Natural killer cell (primary cell): Measurements from ENCODE around the gene SORCS1. TPM values are rescaled to one million over a fixed set of nuclear protein-coding genes. Genes with fewer than 3 reads are reported as not detected.

Experiments
- ATAC-seq, 3 donors: fragments of 150-1000 bp in 2 of 3; fragments of 200-7000 bp in 1 of 3; cut with Tn5 transposase; 1 replicate in 1 of 3; 2 replicates in 2 of 3; pipeline ENCODE4 v1.10.0; 2021; ENCODE audit warnings: mild to moderate bottlenecking in 2 of 3, moderate library complexity in 2 of 3
- DNase-seq, 2 donors: peaks; one replicate each; pipeline versions ENCODE4 v3.0.0 to v3.0.0-alpha.2; 2013 to 2021; ENCODE audit warnings: mixed read lengths in 1 of 2
- H3K27ac ChIP-seq: one replicate; pipeline ENCODE4 v1.5.1; 2013; ENCODE audit warnings: mild to moderate bottlenecking, low read length
- H3K27me3 ChIP-seq: one replicate; pipeline ENCODE4 v1.6.1; 2013; ENCODE audit warnings: low read length; ENCODE audit not compliant: control insufficient read depth, insufficient read depth
- H3K36me3 ChIP-seq: one replicate; pipeline ENCODE4 v1.6.1; 2013; ENCODE audit warnings: low read length; ENCODE audit not compliant: control insufficient read depth, insufficient read depth
- H3K4me1 ChIP-seq: one replicate; pipeline ENCODE4 v1.6.1; 2013; ENCODE audit warnings: low read length; ENCODE audit not compliant: control insufficient read depth, insufficient read depth
- H3K4me3 ChIP-seq: one replicate; pipeline ENCODE4 v1.5.1; 2013; ENCODE audit warnings: low read length
- H3K9me3 ChIP-seq: one replicate; pipeline ENCODE4 v1.6.1; 2013; ENCODE audit warnings: low read length; ENCODE audit not compliant: control insufficient read depth, insufficient read depth
- H3K27ac Mint-ChIP-seq, 2 donors: one replicate each; pipeline ENCODE4 v1.8.0; 2022; ENCODE audit warnings: mild to moderate bottlenecking in 2 of 2, mixed read lengths in 2 of 2, moderate library complexity in 1 of 2
- H3K27me3 Mint-ChIP-seq, 2 donors: one replicate each; pipeline ENCODE4 v1.8.0; 2022; ENCODE audit warnings: low read depth in 2 of 2, mixed read lengths in 2 of 2
- H3K36me3 Mint-ChIP-seq: one replicate; pipeline ENCODE4 v1.8.0; 2022; ENCODE audit warnings: mixed read lengths
- H3K4me1 Mint-ChIP-seq, 2 donors: one replicate each; pipeline ENCODE4 v1.8.0; 2022; ENCODE audit warnings: mixed read lengths in 2 of 2
- H3K4me3 Mint-ChIP-seq: one replicate; pipeline ENCODE4 v1.8.0; 2022; ENCODE audit warnings: mild to moderate bottlenecking, moderate library complexity, mixed read lengths
- H3K9me3 Mint-ChIP-seq, 2 donors: one replicate each; pipeline ENCODE4 v1.8.0; 2022; ENCODE audit warnings: mixed read lengths in 2 of 2
- CTCF ChIP-seq: fragments of 200-600 bp; IDR thresholded peaks from one replicate; pipeline ENCODE4 v1.8.0; 2022; ENCODE audit warnings: antibody characterized with exemption
- WGBS: methylation state at CpG from one replicate; pipeline ENCODE4 v1.1.7; 2013; ENCODE audit warnings: missing lambda C conversion rate; ENCODE audit not compliant: insufficient coverage; 5-methylcytosine and 5-hydroxymethylcytosine counted together
- intact Hi-C: fragments of 100-400 bp; cut with micrococcal nuclease; formaldehyde crosslinking; loops from one replicate; pipeline ENCODE4 v1.14.2; 2022
- total RNA-seq, 4 donors: library from RNA; stranded (reverse); fragments of 120-200 nt in 1 of 4; gene quantifications; one replicate each; pipeline versions ENCODE4 v1.2.3 to v1.2.4, GENCODE V29; 2013 to 2022

Gene SORCS1
- total RNA-seq, 3 donors from 2014 or later (not counting 1 experiment from before 2014, with no cell fraction given): not detected

GRCh38 chr10:106637873-106638272, 526.6 kb downstream of the SORCS1 start:
- no peaks in the 10 kb centered on the region for H3K9me3 ChIP-seq
- no peaks in the 10 kb centered on the region for H3K27me3 Mint-ChIP-seq
- no peak overlapping the region for H3K4me3 ChIP-seq
- no peaks in the 10 kb centered on the region for H3K4me1 ChIP-seq
- no peak for TF ChIP-seq CTCF
- intact Hi-C loops: no loop called here
- DNase-seq (no peak), ATAC-seq (no peak)
- no peak overlapping the region for H3K4me3 Mint-ChIP-seq
- no peaks in the 10 kb centered on the region for H3K4me1 Mint-ChIP-seq
- H3K27me3 ChIP-seq: no peaks in the 10 kb centered on the region
- H3K36me3 ChIP-seq: no peaks in the 10 kb centered on the region
- H3K9me3 Mint-ChIP-seq: no peaks in the 10 kb centered on the region
- no peak overlapping the region for H3K27ac Mint-ChIP-seq
- no peak overlapping the region for H3K27ac ChIP-seq
- no peaks in the 10 kb centered on the region for H3K36me3 Mint-ChIP-seq

GRCh38 chr10:106636766-106637491, 527.6 kb downstream of the SORCS1 start:
- Mint-ChIP-seq H3K4me3 (no peak overlapping the region), H3K36me3 (no peaks in the 10 kb centered on the region), H3K27me3 (no peaks in the 10 kb centered on the region), H3K4me1 (no peaks in the 10 kb centered on the region), H3K27ac (no peak overlapping the region), H3K9me3 (peaks cover 0 to 2% of the 10 kb centered on the region in 2 donors)
- no peak for TF ChIP-seq CTCF
- Histone ChIP-seq H3K36me3 (no peaks in the 10 kb centered on the region), H3K9me3 (no peaks in the 10 kb centered on the region), H3K4me3 (no peak overlapping the region), H3K27ac (no peak overlapping the region), H3K27me3 (no peaks in the 10 kb centered on the region), H3K4me1 (no peaks in the 10 kb centered on the region)
- intact Hi-C loops: no loop called here
- 73% methylated on average over 4 of the region's 4 CpGs for WGBS
- no peak for DNase-seq
- no peak for ATAC-seq

GRCh38 chr10:106635947-106636346, 528.6 kb downstream of the SORCS1 start:
- no peaks in the 10 kb centered on the region for H3K9me3 ChIP-seq
- no peak overlapping the region for H3K4me3 ChIP-seq
- TF ChIP-seq CTCF: no peak
- Mint-ChIP-seq H3K27ac (no peak overlapping the region), H3K27me3 (no peaks in the 10 kb centered on the region), H3K9me3 (peaks cover 0 to 4% of the 10 kb centered on the region in 2 donors), H3K4me1 (no peaks in the 10 kb centered on the region), H3K36me3 (no peaks in the 10 kb centered on the region), H3K4me3 (no peak overlapping the region)
- no peaks in the 10 kb centered on the region for H3K4me1 ChIP-seq
- intact Hi-C loops: no loop called here
- no peak for ATAC-seq
- H3K27ac ChIP-seq: no peak overlapping the region
- no peaks in the 10 kb centered on the region for H3K27me3 ChIP-seq
- DNase-seq: no peak
- no peaks in the 10 kb centered on the region for H3K36me3 ChIP-seq
- WGBS: 89% methylated on average over 6 of the region's 6 CpGs
